ENCODE measurements around the gene LGALS7B.
A peak's percentile ranks its signal among the peaks of the same experiment; 100 is the strongest.
"Not testable (repeated sequence)": the region's sequence is repeated elsewhere in the genome, so short reads cannot be mapped to it uniquely, and the experiment has no call there.

The LGALS7B gene

DNA sequence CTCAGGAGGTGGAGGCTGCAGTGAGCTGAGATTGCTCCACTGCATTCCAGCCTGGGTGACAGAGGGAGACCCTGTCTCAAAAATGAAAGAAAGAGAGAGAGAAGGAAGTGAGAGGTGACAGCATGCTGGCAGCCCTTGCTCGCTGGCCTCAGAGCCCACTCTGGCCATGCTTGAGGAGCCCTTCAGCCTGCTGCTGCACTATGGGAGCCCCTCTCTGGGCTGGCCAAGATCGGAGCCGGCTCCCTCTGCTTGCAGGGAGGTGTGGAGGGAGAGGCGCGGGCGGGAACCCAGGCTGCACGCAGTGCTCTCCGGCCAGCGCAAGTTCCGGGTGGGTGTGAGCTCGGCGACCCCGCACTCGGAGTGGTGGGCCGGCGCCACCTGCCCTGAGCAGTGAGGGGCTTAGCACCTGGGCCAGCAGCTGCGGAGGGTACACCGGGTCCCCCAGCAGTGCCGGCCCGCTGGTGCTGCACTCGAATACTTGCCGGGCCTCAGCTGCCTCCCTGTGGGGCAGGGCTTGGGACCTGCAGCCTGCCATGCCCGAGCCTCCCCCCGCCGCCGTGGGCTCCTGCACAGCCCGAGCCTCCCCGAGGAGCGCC is 32.3 kb downstream of the LGALS7B start:
- DNase-seq (ENCODE audit: low read depth), result not testable (repeated sequence)

DNA sequence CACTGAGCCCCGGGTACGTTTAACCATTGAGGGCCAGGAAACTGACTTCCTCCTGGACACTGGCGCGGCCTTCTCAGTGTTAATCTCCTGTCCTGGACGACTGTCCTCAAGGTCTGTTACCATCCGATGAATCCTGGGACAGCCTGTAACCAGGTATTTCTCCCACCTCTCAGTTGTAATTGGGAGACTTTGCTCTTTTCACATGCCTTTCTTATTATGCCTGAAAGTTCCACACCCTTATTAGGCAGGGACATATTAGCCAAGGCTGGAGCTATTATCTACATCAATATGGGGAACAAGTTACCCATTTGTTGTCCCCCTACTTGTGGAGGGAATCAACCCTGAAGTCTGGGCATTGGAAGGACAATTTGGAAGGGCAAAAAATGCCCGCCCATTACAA is 36.9 kb downstream of the LGALS7B start:
- DNase-seq (ENCODE audit: low read depth), result not testable (repeated sequence)

DNA sequence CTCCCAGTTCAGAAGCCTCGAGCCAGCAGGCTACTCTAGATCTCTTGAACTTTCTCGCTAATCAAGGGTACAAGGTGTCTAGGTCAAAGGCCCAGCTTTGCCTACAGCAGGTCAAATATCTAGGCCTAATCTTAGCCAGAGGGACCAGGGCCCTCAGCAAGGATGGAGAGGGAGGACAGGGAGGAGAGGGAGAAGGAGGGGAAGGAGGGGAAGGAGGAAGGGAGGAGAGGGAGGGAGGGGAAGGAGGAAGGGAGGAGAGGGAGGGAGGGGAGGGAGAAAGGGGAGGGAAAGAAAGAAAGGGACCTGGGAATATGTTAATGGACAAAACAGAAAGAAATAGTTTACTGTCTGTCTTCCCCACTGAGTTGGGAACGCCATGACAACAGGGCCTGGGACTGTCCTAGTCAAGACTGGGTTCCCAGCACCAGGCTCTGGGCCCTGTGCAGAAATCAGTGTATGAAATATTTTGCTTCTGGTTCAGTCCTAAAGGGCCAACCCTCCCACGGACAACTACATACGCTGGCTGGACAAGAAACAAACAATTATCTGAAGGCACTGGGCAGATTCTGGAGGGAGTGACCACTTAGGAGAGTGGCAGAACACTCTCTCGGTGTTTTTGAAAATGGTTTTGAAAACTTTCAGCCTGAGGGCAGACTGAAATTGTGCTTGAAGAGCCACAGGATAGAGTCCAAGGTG is 38.0 kb downstream of the LGALS7B start:
- DNase-seq (ENCODE audit: low read depth), result no peak

DNA sequence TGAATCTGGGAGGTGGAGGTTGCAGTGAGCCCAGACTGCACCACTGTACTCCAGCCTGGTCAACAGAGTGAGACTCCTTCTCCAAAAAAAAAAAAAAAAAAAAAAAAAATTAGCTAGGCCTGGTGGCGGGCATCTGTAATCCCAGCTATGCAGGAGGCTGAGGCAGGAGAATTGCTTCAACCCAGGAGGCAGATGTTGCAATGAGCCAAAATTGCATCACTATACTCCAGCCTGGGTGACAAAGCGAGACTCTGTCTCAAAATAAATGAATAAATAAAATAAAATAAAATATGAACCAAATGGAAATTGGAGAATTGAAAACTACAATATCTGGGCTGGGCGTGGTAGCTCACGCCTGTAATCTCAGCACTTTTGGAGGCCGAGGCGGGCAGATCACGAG is 40.2 kb downstream of the LGALS7B start:
- DNase-seq (ENCODE audit: low read depth), result not testable (repeated sequence)

DNA sequence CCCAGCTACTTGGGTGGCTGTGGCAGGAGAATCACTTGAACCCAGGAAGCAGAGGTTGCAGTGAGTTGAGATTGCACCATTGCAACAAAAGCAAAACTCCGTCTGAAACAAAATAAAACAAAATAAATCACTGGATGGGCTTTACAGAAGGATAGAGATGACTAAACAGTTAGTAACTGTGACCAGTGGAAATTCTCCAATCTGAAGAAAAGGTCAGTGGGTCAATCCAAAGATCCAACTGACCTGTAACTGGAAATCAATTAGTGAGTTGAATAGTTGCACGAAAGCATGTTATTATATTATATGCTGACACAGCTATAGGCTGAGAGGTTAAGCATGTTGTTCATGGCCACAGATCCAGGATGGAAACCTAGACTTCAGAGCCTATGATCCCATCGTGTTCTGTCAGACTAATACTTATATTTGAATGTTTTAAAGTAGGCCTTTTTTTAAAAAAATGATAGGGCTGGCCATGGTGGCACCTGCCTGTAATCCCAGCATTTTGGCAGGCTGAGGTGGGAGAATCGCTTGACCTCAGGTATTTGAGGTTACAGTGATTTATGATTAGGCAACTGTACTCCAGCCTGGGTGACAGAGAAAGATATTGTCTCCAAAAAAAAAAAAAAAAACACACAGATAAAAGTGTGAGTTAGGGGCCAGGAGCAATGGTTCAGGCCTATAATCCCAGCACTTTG is 41.2 kb downstream of the LGALS7B start:
- no peak for DNase-seq (ENCODE audit: low read depth)

DNA sequence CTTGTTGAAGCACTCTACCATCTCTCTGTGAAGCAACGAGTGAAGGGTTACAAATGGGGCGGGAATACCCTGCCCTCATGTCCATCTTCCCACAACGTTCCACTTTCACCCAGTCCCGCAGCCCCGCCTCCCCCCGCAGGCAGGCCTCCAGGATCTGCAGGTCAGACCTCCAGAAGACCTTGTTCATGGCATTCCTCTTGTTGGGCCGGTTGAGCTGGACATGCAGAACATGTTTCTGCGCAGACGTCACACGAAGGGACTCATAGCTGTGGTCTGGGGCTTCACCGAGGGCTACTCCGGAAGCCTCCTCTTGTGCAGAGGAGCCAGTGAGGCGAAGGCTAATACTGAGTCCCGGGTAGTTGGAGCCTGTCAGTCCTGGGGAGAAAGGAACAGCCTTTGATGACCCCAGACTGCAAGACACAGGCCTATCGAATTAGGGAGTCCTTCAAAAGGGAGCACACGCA is 42.2 kb downstream of the LGALS7B start:
- no peak for DNase-seq (ENCODE audit: low read depth)

DNA sequence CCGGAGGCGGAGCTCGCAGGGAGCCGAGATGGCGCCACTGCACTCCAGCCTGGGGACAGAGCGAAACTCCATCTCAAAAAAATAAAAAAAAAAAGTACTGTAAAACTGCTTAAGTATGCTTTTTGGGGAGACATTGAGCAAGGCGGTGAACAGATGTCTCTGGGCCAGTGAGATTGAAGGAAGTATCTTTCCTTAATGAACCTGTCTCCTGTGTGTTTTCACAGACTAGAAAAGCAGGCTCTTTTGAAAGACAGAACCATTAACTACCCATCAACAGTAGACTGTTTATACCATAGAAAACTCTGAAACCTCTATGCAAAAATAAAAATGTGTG is 44.1 kb downstream of the LGALS7B start:
- no peak for DNase-seq (ENCODE audit: low read depth)

DNA sequence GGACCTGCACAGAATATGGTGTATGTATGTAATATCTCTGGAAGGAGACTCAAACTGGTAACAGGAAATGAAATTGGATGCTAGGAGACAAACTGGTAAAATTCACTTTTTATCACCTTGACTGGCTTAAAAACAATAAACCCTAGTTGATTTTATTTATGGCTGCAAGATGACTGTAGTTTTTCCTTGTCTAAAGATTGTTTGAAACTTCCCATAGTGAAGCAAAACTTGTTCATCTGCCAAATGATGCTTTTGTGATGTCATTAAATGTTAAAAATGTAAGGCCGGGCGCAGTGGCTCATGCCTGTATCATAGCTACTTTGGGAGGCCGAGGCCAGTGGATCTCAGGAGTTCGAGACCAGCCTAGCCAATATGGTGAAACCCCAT is 45.1 kb downstream of the LGALS7B start:
- no peak for DNase-seq (ENCODE audit: low read depth)

DNA sequence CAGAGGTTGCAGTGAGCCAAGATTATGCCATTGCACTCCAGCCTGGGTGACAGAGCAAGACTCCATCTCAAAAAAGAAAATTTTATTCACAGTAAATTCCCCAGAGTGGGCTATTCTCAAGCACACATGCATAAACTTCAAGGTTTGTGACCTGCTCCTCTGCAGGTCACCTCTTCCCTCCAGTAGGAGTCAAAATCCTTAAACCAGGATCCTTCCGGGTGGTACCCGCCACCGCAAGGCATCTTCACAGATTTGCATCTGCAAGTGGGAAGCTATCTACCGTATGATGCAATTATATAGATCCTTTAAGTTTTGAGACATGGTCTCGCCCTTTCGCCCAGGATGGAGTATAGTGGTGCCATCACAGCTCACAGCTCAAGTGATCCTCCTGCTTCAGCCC is 45.6 kb downstream of the LGALS7B start:
- DNase-seq (ENCODE audit: low read depth), result no peak

DNA sequence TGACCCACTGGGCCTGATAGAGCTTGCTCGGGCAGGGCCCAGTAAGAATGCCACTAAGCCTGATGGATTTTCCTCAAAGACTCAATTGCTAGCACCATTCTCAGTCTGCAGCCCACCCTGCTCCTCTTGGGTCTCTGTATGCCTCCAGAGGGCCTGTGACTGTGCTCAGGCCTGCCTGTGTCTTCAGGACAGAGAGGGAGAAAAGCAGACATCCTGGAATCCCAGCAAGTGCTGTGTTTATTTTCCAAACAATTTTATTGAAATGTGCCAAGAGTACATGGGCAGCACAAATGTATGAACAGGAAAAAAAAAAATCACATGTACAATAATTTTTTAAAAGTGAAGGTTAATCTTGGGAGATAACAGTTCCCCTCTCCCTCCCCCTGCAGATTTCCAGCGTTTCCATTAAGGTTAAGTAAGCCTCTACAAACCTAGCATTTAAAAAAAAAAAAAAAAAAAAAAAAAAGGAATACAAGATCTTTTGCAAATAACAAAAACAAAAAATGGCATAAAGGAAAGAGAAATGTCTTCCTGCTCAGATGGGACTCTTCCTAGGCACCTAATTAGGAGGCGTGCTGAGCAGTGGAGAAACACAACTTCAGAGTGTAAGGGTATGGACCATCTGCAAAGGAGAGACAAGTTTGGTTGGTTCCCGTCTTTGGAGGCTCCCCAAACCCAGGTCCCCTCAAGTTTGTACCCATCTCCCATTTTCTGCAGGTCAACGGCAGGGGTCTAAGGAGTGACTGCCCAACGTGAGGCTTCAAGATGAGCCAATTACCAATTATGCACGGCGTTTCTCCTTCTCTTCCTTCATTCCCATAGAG is 47.4 kb downstream of the LGALS7B start:
- no peak for DNase-seq (ENCODE audit: low read depth)

DNA sequence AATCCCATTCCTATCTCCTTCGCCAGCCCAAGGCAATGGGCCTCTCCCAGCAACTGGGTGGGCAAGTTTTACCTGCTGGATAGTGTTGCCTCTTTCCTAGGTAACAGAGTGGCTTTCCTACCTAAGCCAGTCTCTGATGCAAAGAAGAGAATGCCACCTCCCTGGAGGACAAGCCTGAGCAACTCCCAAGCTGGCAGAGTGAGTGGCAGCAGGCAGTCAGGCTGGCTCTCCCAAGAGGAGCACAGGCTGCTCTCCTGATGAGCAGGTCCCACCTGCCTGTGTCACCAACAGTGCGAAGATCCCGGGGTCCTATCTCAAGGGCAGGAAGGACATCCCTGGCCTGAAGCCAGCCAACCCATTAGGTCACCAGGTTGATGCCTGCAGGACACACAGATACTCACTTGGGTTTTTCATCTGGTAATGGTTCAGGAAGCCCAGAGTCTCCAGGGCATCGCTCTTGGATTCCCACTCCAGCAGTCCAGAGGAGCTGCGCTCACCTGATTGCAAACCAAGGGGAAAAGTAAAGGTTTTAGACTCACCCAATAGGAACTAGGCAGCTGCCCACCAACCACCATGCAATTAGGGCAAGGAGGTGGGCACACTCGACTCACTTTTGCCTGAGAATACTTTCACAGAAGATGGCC is 48.1 kb downstream of the LGALS7B start:
- no peak for DNase-seq (ENCODE audit: low read depth)

DNA sequence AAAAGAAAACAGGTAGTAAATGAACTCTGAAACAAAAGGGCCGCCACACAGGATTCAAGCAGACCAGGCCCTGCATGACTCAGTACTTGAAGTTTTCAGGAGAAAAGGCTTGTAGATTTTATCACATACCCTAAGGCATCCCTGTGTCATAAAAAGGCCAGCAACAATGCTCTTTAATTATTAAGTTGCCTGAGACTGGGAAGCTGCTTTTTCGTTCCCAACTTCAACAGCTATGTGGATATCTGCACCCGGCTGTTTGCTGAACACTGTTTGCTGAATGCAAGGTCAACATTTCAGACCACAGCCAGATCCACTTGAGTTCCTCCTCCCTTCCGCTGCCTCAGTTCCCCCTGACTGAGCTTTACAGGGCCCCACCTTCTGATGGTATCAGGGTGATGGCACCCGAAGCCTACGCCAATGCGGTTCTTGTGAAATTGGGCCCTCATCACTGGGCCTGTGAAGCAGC is 48.7 kb downstream of the LGALS7B start:
- no peak for DNase-seq (ENCODE audit: low read depth)

DNA sequence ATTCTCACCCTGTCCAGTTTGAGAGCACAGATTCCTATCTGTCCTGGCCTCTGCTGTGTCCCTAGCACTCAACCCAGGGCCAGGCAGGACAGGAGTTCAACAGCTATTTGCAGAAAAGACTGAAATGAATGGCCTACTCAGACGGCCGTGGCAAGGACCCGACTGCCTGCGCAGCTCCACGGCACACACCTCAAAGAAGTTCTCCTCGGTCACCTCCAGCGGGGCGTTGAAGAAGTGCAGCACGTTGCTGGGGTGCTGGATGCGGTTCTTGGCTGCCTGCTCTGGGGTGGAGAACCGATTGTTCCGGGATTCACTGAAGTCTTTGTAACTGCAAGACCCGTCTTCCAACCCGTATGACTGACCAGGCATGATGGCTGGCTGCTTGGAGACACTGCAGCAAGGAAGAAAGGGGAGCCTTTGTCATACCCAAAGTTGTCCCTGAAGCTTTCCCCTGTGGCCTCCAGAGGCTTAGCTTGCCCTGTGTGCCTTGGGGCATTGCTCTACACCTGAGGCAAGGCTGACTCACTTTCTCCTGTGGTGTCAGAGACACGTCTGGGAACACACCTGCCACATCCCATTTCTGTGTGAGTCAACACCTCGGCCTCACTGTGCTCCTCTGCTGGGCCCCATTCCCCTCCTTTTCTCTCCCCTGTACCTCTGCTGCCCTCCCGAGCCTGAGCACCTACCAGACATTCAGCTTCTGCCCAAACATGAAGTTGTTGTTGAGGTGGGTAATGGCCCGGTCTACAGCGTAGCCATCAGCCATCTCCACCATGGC is 49.4 kb downstream of the LGALS7B start:
- DNase-seq (ENCODE audit: low read depth), result peak; percentile 31

DNA sequence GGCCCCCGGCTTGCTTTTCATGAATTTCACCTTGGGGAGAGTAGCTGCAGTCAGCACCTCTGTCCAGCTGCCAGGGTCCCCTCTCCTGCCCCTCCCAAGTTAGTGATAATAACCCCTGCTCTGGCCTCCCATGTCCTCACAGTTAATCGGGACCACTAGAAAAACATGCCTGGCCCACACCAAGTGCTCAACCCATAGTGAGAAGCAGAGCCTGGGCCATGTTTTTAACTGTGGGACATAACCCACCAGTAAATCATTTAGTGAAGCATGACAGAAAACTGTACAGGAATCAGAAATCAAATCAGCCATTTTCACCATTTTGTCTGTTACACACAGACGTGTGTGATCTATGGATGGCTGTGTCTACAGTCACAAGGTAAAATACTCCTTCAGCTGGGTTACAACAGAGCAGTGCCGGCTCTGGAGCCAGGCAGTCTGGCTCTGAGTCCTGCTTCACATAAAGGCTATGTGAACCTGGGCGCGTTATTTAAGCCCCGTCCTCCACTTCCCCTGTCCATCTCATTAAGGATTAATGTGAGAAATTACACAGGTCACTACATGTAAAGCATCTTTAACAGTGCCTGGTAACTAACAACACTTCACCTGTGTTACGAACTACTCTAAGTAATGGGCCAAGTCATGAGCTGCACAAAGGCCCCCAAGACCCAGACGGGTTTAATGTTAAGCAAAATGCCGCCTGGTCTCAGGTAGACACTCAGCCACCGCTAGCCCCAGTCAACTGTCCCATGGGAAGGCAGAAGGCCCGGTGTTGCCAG is 50.2 kb downstream of the LGALS7B start:
- no peak for DNase-seq (ENCODE audit: low read depth)

DNA sequence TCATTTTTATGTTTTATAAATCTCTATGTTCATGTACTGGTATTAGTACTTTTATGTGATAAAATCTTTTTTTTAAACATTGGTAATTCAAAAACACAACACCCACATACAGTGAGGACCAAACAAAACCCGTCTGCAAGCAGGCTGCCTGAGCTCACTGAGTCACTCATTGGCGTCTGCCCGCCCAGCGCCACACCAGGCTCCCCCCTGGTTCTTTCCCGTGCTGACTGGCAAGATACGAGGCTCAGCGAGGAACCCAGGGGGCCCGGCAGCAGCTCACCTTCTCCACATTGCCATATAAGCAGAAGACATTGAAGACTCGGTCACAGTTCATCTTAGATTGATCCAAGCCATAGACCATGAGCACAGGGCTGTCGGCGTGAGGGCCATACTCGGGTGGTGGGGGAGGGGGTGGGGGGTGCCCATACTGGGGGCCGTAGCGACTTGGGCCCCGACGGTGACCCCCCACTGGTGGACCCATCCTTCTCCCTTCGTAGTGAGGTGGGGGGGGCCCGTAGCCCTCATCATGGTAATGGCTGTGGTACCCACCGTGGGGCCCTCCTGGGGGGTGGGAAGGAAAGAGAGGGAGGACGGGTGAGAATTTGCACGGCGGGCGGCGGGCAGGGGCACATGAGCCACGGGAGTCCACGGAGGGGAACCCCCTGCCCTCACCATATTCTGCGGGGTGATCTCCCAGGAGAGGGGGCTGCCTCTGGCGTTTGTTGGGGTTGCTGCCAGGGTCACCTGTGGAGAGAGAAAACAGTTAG is 51.0 kb downstream of the LGALS7B start:
- DNase-seq (ENCODE audit: low read depth), result no peak

DNA sequence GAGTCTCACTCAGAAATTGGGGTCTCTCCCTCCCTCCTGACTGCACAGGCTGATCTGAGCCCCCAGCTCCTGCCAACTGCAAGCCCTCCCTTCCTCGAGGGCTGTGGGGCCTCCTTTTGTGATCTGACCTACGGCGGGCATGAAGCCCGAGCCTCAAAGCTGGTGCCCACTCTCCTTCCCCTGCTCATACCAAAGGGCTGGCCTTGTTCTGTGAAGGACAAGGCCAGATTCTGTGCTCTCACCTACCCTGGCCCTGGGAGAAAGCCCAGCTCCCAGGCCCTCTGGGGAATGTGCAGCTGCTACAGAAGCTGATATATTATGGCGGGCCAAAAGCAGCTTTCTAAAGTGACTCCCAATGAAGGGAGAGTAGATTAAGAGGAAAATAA is 51.6 kb downstream of the LGALS7B start:
- DNase-seq (ENCODE audit: low read depth), result no peak
